Cardiac muscle cell (in vitro differentiated cells and primary cell): ENCODE results near the gene NCF4. TPM values are rescaled to one million over a fixed set of nuclear protein-coding genes. Genes with fewer than 3 reads are reported as not detected.

Experiments
- DNase-seq, 2 donors: peaks; one replicate each; pipeline versions ENCODE4 v3.0.0 to v3.0.0-alpha.2; 2010 to 2017; ENCODE audit warnings: low read depth in 1 of 2, low spot score in 1 of 2
- H3K27ac ChIP-seq: fragments of 200-600 bp; sonication (generic); 2 replicates; pipeline ENCODE4 v1.5.1; 2016
- H3K27me3 ChIP-seq: fragments of 200-600 bp; sonication (generic); 2 replicates; pipeline ENCODE4 v1.6.0; 2016; ENCODE audit warnings: control low read depth
- H3K36me3 ChIP-seq: fragments of 200-600 bp; sonication (generic); 2 replicates; pipeline ENCODE4 v1.5.1; 2016; ENCODE audit warnings: control low read depth
- H3K4me1 ChIP-seq: fragments of 200-600 bp; sonication (generic); 2 replicates; pipeline ENCODE4 v1.8.1; 2017; ENCODE audit warnings: low read depth, mild to moderate bottlenecking, mixed run types
- H3K4me3 ChIP-seq: fragments of 200-600 bp; sonication (generic); 2 replicates; pipeline ENCODE4 v1.5.1; 2016; ENCODE audit warnings: mild to moderate bottlenecking
- H3K9me3 ChIP-seq: fragments of 200-600 bp; sonication (generic); 2 replicates; pipeline ENCODE4 v1.5.1; 2017; ENCODE audit warnings: low read depth, mild to moderate bottlenecking, control low read depth
- polyA plus RNA-seq: library from polyadenylated mRNA; unstranded; fragments of >200 nt; fragmentation: Nextera tagmentation; extraction: Ambion mirVana; gene quantifications from 2 replicates; pipeline ENCODE4 v1.2.1, GENCODE V29; 2016
- total RNA-seq: library from RNA; depleted of rRNA; stranded (reverse); fragments of >200 nt; gene quantifications from 2 replicates; pipeline ENCODE4 v1.2.3, GENCODE V29; 2016
- TF ChIP-seq, protein P1 (sequence below): IDR thresholded peaks from 2 replicates; pipeline ENCODE4 v1.5.1; 2012; ENCODE audit warnings: low read depth, mild to moderate bottlenecking, low read length

The NCF4 gene
- total and polyA plus RNA-seq, 2 experiments from 2014 or later, result not detected

DNA sequence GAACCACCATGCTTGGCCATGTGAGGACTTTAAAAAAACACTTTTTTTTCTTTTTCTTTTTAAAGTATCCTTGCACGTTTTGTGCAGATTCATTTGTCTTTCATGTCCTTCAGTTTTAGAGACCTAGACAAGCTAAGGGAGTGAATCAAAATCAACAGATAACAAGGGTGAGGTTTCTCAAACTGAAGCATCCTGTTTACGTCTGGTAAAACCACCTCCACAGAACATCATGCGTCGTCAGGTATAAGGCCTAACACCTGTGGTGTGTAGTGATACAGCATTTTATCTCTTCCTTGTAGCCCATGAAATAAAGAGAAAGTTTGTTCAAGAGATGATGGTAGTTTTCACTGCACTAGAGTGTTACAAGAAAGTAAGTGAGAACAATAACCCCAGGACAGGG is 26.4 kb downstream of the NCF4 start:
- Histone ChIP-seq H3K36me3 (no peaks in the 10 kb centered on the region), H3K27me3 (no peaks in the 10 kb centered on the region), H3K9me3 (no peaks in the 10 kb centered on the region), H3K27ac (no peak overlapping the region), H3K4me3 (no peak overlapping the region), H3K4me1 (no peaks in the 10 kb centered on the region)
- TF ChIP-seq, protein P1, sequence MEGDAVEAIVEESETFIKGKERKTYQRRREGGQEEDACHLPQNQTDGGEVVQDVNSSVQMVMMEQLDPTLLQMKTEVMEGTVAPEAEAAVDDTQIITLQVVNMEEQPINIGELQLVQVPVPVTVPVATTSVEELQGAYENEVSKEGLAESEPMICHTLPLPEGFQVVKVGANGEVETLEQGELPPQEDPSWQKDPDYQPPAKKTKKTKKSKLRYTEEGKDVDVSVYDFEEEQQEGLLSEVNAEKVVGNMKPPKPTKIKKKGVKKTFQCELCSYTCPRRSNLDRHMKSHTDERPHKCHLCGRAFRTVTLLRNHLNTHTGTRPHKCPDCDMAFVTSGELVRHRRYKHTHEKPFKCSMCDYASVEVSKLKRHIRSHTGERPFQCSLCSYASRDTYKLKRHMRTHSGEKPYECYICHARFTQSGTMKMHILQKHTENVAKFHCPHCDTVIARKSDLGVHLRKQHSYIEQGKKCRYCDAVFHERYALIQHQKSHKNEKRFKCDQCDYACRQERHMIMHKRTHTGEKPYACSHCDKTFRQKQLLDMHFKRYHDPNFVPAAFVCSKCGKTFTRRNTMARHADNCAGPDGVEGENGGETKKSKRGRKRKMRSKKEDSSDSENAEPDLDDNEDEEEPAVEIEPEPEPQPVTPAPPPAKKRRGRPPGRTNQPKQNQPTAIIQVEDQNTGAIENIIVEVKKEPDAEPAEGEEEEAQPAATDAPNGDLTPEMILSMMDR, result no peak
- no peak for DNase-seq

DNA sequence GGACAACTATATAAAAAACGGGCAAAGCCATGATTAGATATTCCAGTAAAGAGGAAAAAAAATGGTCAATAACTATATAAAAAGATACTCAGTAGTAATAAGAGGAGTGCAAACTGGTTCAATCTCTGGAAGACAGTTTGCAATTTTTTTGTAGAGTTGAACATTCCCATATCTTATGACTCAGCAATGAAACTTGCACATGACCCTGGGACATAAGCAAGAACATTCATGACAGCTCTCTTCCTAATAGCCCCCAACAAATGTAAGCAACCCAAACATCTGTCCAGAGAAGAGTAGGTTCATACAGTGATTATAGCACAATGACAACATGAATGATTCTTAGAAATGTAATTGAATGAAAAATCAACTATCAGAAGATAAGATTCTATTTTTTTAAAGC is 30.8 kb downstream of the NCF4 start:
- DNase-seq, result peak in 1 of 2 donors; percentile 59
- Histone ChIP-seq H3K9me3 (no peaks in the 10 kb centered on the region), H3K36me3 (no peaks in the 10 kb centered on the region), H3K4me3 (no peak overlapping the region), H3K27me3 (no peaks in the 10 kb centered on the region), H3K4me1 (no peaks in the 10 kb centered on the region), H3K27ac (no peak overlapping the region)
- TF ChIP-seq, protein P1, result no peak

DNA sequence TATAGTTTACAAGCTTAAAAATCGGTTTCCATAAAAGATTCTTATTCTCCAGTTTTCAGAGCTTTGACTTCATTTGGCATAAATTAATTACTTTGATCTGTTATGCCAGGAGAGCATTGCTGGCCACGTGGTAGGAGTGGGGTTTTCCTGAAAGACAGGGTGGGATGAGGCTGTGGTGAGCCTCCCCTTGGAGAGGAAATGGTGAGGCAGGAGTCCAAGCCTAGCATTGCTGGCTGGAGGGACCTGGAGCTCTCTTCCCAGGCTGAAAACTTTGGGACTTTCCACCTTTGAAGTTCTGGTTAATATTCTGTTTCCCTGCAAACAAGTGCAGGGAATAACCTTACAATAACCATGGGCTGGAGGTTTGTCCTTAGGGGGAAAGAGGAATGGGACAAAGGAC is 31.5 kb downstream of the NCF4 start:
- no peak overlapping the region for H3K4me3 ChIP-seq
- H3K4me1 ChIP-seq, result no peaks in the 10 kb centered on the region
- DNase-seq, result peak in 1 of 2 donors; percentile 54
- H3K27ac ChIP-seq, result no peak overlapping the region
- H3K36me3 ChIP-seq, result no peaks in the 10 kb centered on the region
- no peaks in the 10 kb centered on the region for H3K27me3 ChIP-seq
- H3K9me3 ChIP-seq, result no peaks in the 10 kb centered on the region
- TF ChIP-seq, protein P1, result no peak

DNA sequence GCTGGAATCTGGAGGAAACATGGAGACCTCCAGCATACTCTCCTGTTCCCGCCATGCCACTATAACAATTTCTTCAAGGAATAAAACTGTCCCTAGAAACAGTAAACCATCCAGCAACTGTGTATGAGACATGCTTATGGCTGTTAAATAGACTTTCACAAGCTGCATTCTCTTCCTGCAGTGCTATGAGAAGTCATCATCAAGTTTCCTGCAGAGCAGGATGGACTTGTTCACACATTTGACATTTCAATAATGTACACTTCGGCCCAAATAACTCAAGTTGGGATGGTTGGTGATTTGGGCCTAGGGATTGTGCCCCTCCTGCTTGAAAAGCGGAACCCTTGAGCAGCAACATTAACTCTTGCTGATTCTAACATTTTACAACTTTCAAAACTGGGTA is 32.5 kb downstream of the NCF4 start:
- H3K4me3 ChIP-seq, result no peak overlapping the region
- no peak for DNase-seq
- no peaks in the 10 kb centered on the region for H3K4me1 ChIP-seq
- no peaks in the 10 kb centered on the region for H3K36me3 ChIP-seq
- no peak overlapping the region for H3K27ac ChIP-seq
- no peaks in the 10 kb centered on the region for H3K9me3 ChIP-seq
- H3K27me3 ChIP-seq, result no peaks in the 10 kb centered on the region
- TF ChIP-seq, protein P1, result no peak

DNA sequence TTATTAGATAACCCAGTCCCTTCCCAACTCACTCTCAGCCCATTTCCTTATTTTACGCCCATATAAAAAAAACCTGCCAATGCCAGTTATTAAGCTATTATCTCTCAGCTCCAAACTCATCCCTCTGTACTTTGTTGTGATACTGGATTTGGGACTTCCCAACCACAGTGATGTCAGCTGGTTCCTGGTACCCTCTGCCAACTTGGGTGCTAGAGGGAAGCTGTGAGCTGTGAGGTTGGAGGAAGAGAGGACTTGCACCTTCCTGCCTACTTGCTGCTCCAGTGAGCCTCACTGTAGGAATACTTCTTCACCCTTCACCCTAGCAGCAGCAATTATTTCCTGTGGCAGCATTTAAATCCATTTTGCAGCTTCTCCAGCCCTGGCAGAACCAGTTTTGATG is 33.5 kb downstream of the NCF4 start:
- no peaks in the 10 kb centered on the region for H3K27me3 ChIP-seq
- DNase-seq, result no peak
- H3K27ac ChIP-seq, result no peak overlapping the region
- no peak overlapping the region for H3K4me3 ChIP-seq
- TF ChIP-seq, protein P1, result no peak
- no peaks in the 10 kb centered on the region for H3K4me1 ChIP-seq
- H3K36me3 ChIP-seq, result no peaks in the 10 kb centered on the region
- H3K9me3 ChIP-seq, result no peaks in the 10 kb centered on the region

DNA sequence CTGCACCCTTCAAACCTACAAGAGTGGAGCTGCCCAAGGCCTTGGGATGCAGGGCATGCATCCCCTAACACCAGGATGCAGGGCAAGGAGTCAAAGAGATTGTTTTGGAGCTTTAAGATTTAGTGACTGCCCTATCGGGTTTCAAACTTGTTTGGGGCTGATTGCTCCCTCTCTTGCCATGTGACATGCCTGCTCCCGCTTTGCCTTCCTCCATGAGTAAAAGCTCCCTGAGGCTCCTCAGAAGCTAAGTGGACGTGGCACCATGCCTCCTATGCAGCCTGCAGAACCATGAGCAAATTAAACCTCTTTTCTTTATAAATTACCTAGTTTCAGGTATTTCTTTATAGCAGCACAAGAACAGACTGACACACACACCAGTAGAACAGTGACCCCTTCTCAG is 36.8 kb downstream of the NCF4 start:
- no peaks in the 10 kb centered on the region for H3K4me1 ChIP-seq
- H3K9me3 ChIP-seq, result no peaks in the 10 kb centered on the region
- DNase-seq, result no peak
- no peak overlapping the region for H3K4me3 ChIP-seq
- no peak overlapping the region for H3K27ac ChIP-seq
- no peaks in the 10 kb centered on the region for H3K36me3 ChIP-seq
- H3K27me3 ChIP-seq, result no peaks in the 10 kb centered on the region
- TF ChIP-seq, protein P1, result no peak
